WTC11 (cell line): ENCODE results near the gene YPEL4. TPM values are rescaled to one million over a fixed set of nuclear protein-coding genes. Genes with fewer than 3 reads are reported as not detected.

Experiments used
- ATAC-seq: fragments of 200-7000 bp; cut with Tn5 transposase; 2 replicates; pipeline ENCODE4 v1.10.0; 2021; ENCODE audit warnings: mild to moderate bottlenecking, moderate library complexity
- CTCF ChIA-PET: fragments of 300-600 bp; sonication (Branson Sonifier 250); formaldehyde crosslinking; loops from one replicate; lab custom pipeline; 2021; ENCODE audit warnings: antibody characterized with exemption; lab: Charles Lee
- POLR2A ChIA-PET: fragments of 350-600 bp; sonication (Branson Sonifier 250); formaldehyde crosslinking; loops from one replicate; lab custom pipeline; 2021; ENCODE audit warnings: antibody characterized with exemption; lab: Charles Lee
- DNase-seq: peaks from one replicate; pipeline ENCODE4 v3.0.0; 2021; ENCODE audit warnings: low spot score
- H3K27ac Mint-ChIP-seq: 2 replicates; pipeline ENCODE4 v1.8.0; 2021; ENCODE audit warnings: mixed read lengths
- H3K27me3 Mint-ChIP-seq: 2 replicates; pipeline ENCODE4 v1.8.0; 2021; ENCODE audit warnings: low read depth, mild to moderate bottlenecking, moderate library complexity, mixed read lengths
- H3K36me3 Mint-ChIP-seq: 2 replicates; pipeline ENCODE4 v1.8.0; 2021; ENCODE audit warnings: mixed read lengths
- H3K4me1 Mint-ChIP-seq: 2 replicates; pipeline ENCODE4 v1.8.0; 2022; ENCODE audit warnings: mixed read lengths
- H3K4me3 Mint-ChIP-seq: 2 replicates; pipeline ENCODE4 v1.8.0; 2021; ENCODE audit warnings: mild to moderate bottlenecking, moderate library complexity, mixed read lengths
- H3K9me3 Mint-ChIP-seq: 2 replicates; pipeline ENCODE4 v1.8.0; 2021; ENCODE audit warnings: mixed read lengths
- EMX1 ChIP-seq: fragments of 250-450 bp; sonication (Bioruptor Pico); IDR thresholded peaks from 2 replicates; pipeline ENCODE4 v1.8.0; 2021; ENCODE audit warnings: mild to moderate bottlenecking
- FOXK1 ChIP-seq: sonication (generic); formaldehyde crosslinking; IDR thresholded peaks from 2 replicates; pipeline ENCODE4 v1.8.0; 2022; ENCODE audit warnings: mild to moderate bottlenecking, moderate library complexity, missing genetic modification reagents
- GRHL2 ChIP-seq: fragments of 250-450 bp; sonication (Bioruptor Pico); IDR thresholded peaks from 2 replicates; pipeline ENCODE4 v1.8.0; 2022; ENCODE audit warnings: mild to moderate bottlenecking, moderate library complexity; ENCODE audit not compliant: insufficient replicate concordance, severe bottlenecking
- HMGA2 ChIP-seq: fragments of 250-450 bp; sonication (Bioruptor Pico); IDR thresholded peaks from 2 replicates; pipeline ENCODE4 v1.4.0; 2021; ENCODE audit warnings: mild to moderate bottlenecking, moderate library complexity
- NFYB ChIP-seq: sonication (generic); formaldehyde crosslinking; conservative IDR thresholded peaks from 2 replicates; pipeline ENCODE4 v1.8.0; 2022; ENCODE audit warnings: low read depth, missing genetic modification reagents
- NR3C1 ChIP-seq: sonication (generic); formaldehyde crosslinking; conservative IDR thresholded peaks from 2 replicates; pipeline ENCODE4 v1.8.1; 2023; ENCODE audit warnings: low read depth, mild to moderate bottlenecking, missing genetic modification reagents
- OVOL2 ChIP-seq: fragments of 250-450 bp; sonication (Bioruptor Pico); IDR thresholded peaks from 2 replicates; pipeline ENCODE4 v1.9.0; 2021; ENCODE audit warnings: mild to moderate bottlenecking, borderline replicate concordance
- PRRX2 ChIP-seq: fragments of 250-450 bp; sonication (Bioruptor Pico); IDR thresholded peaks from 2 replicates; pipeline ENCODE4 v1.8.0; 2021; ENCODE audit warnings: mild to moderate bottlenecking
- SOX15 ChIP-seq: fragments of 250-450 bp; sonication (Bioruptor Pico); IDR thresholded peaks from 2 replicates; pipeline ENCODE4 v1.9.0; 2021; ENCODE audit warnings: mild to moderate bottlenecking
- ZBTB21 ChIP-seq: sonication (generic); formaldehyde crosslinking; IDR thresholded peaks from 2 replicates; pipeline ENCODE4 v1.8.1; 2023; ENCODE audit warnings: mild to moderate bottlenecking, missing genetic modification reagents, borderline replicate concordance
- ZNF416 ChIP-seq: fragments of 250-450 bp; sonication (Bioruptor Pico); IDR thresholded peaks from 2 replicates; pipeline ENCODE4 v1.9.0; 2021; ENCODE audit warnings: mild to moderate bottlenecking, inconsistent platforms
- ZNF423 ChIP-seq: fragments of 250-450 bp; sonication (Bioruptor Pico); IDR thresholded peaks from 2 replicates; pipeline ENCODE4 v2.1.2; 2022; ENCODE audit warnings: mild to moderate bottlenecking, moderate library complexity
- total RNA-seq: library from RNA; stranded (reverse); gene quantifications from 3 replicates; pipeline ENCODE4 v1.2.3, GENCODE V29; 2021
- TF ChIP-seq, protein P1 (sequence below): sonication (generic); formaldehyde crosslinking; IDR thresholded peaks from 2 replicates; pipeline ENCODE4 v1.8.1; 2022; ENCODE audit warnings: mild to moderate bottlenecking, moderate library complexity, missing genetic modification reagents
- TF ChIP-seq, protein P2 (sequence below): fragments of 250-450 bp; sonication (Bioruptor Pico); IDR thresholded peaks from 2 replicates; pipeline ENCODE4 v1.9.0; 2021; ENCODE audit warnings: moderate library complexity, mild to moderate bottlenecking, inconsistent platforms, borderline replicate concordance
- TF ChIP-seq, protein P3 (sequence below): fragments of 250-450 bp; sonication (Bioruptor Pico); IDR thresholded peaks from 2 replicates; pipeline ENCODE4 v1.8.0; 2021; ENCODE audit warnings: mild to moderate bottlenecking
- TF ChIP-seq, protein P4 (sequence below): sonication (generic); formaldehyde crosslinking; IDR thresholded peaks from 2 replicates; pipeline ENCODE4 v1.8.1; 2022; ENCODE audit warnings: low read depth, mild to moderate bottlenecking, moderate library complexity, missing genetic modification reagents, borderline replicate concordance
- TF ChIP-seq, protein P5 (sequence below): sonication (generic); formaldehyde crosslinking; IDR thresholded peaks from 2 replicates; pipeline ENCODE4 v1.8.1; 2023; ENCODE audit warnings: mild to moderate bottlenecking, missing genetic modification reagents, moderate library complexity
- TF ChIP-seq, protein P6 (sequence below): sonication (generic); formaldehyde crosslinking; IDR thresholded peaks from 2 replicates; pipeline ENCODE4 v1.8.0; 2023; ENCODE audit warnings: mild to moderate bottlenecking, missing genetic modification reagents

Gene YPEL4
- total RNA-seq, 1 experiment from 2014 or later: 0.15 TPM

DNA sequence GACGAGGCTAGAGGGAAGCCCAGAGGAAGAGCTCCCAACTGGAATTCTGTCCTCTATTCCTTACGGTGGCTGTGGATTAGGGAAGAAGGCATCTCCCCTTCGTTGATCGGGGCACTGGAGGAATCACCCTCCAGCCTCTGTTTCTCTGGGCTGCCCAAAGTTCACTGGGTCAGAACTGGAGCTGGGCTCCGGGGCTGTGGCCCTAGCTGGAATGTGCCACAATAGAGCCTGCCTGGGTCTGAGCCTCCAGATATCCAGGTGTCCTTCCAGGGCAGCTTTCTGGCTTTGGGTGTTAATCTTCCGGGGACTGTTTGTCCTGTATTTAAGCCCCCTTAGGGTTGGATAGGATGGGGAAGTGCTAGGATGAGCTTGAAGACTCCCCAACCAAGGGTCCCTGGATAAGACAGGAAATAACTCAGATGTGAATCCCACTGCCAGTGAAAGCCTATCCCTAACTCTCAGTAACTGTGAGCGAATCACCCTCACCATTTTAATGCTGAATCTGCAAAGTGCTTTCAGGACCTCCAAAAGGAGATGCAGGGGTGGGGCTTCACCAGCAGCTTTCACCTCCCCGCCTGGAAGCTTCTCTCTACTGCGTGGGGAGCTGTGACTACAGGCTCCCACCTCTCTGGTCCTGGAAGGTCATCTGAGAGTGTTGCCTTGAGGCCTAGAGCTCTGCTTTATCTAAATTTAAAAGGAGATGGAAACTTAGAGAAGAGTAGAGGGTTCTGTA lies 9.5 kb downstream of the YPEL4 start:
- peaks cover 39% of the 10 kb centered on the region for H3K36me3 Mint-ChIP-seq

DNA sequence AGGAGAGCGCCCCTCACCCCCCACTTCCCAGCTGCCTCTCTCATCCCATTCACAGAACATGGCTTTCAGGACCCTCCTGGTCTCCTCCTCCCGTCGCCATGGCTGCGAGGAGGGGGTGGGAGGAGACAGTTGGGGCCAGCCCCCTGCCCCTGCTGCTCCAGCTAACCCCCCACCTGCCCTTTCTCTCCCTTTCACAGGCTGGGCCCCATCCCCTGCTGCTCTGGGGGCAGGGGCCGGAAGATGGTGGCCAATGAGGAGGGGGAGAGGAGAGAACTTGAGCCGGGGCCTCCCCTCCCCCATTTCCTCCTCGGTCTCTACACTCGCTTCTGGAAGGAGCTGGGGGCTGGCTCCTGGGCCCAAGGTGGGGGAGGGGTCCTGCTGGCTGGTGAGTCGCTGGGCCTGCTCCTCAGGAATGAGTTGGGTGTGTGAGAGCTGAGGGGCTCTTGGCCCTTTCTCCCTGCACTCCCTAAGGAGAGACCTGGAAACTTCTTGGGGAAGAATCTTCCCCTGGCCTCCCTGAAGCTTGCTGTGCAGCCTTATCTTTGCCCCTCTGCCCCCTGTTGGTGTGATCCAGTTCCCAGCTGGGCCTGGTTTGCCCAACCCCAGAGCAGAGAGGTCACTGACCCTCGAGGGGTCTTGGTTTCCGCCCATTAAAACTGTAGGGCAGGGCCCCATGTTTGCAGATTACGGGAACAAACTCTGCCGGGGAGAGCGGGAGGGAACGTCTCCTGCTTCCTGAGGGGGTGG lies 10.2 kb downstream of the YPEL4 start:
- Mint-ChIP-seq H3K27me3 (peaks cover 6% of the 10 kb centered on the region), H3K27ac (peak overlapping the region; percentile 99), H3K36me3 (peaks cover 39% of the 10 kb centered on the region), H3K4me3 (peak overlapping the region; percentile 96), H3K4me1 (peaks cover 61% of the 10 kb centered on the region), H3K9me3 (no peaks in the 10 kb centered on the region)
- POLR2A ChIA-PET: interaction anchor here (0.6 to 6.6 kb wide), 28 partner anchors 9 to 315 kb away, joined by 3 to 115 read pairs (median 4); partner anchors contain the start of genes CTNND1, MED19, SELENOH and SERPING1
- DNase-seq (peak; percentile 97), ATAC-seq (peak; percentile 79)
- CTCF ChIA-PET: interaction anchor here (0.7 to 7.6 kb wide), 24 partner anchors 8 to 884 kb away, joined by 3 to 363 read pairs (median 4); partner anchors contain the start of genes RTN4RL2, SERPING1, SLC43A1 and UBE2L6
- TF ChIP-seq, protein P1, sequence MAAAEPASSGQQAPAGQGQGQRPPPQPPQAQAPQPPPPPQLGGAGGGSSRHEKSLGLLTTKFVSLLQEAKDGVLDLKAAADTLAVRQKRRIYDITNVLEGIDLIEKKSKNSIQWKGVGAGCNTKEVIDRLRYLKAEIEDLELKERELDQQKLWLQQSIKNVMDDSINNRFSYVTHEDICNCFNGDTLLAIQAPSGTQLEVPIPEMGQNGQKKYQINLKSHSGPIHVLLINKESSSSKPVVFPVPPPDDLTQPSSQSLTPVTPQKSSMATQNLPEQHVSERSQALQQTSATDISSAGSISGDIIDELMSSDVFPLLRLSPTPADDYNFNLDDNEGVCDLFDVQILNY: peak; percentile 76; the same call in 1 of the 2 replicates
- TF ChIP-seq ZNF423 (peak; percentile 85), FOXK1 (CRISPR knock-in tag) (peak; percentile 67; the same call in 1 of the 2 replicates), EMX1 (CRISPR knock-in tag) (peak; percentile 28; the same call in 1 of the 2 replicates), ZBTB21 (CRISPR knock-in tag) (peak; percentile 42; the same call in 1 of the 2 replicates), NFYB (CRISPR knock-in tag) (peak; percentile 71), PRRX2 (CRISPR knock-in tag) (no peak; the same call in 1 of the 2 replicates), SOX15 (no peak), HMGA2 (CRISPR knock-in tag) (no peak; the same call in 1 of the 2 replicates), NR3C1 (no peak), ZNF416 (CRISPR knock-in tag) (no peak)
- TF ChIP-seq, protein P2, sequence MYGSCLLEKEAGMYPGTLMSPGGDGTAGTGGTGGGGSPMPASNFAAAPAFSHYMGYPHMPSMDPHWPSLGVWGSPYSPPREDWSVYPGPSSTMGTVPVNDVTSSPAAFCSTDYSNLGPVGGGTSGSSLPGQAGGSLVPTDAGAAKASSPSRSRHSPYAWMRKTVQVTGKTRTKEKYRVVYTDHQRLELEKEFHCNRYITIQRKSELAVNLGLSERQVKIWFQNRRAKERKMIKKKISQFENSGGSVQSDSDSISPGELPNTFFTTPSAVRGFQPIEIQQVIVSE: no peak
- TF ChIP-seq, protein P3, sequence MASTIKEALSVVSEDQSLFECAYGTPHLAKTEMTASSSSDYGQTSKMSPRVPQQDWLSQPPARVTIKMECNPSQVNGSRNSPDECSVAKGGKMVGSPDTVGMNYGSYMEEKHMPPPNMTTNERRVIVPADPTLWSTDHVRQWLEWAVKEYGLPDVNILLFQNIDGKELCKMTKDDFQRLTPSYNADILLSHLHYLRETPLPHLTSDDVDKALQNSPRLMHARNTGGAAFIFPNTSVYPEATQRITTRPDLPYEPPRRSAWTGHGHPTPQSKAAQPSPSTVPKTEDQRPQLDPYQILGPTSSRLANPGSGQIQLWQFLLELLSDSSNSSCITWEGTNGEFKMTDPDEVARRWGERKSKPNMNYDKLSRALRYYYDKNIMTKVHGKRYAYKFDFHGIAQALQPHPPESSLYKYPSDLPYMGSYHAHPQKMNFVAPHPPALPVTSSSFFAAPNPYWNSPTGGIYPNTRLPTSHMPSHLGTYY: no peak
- TF ChIP-seq, protein P4, sequence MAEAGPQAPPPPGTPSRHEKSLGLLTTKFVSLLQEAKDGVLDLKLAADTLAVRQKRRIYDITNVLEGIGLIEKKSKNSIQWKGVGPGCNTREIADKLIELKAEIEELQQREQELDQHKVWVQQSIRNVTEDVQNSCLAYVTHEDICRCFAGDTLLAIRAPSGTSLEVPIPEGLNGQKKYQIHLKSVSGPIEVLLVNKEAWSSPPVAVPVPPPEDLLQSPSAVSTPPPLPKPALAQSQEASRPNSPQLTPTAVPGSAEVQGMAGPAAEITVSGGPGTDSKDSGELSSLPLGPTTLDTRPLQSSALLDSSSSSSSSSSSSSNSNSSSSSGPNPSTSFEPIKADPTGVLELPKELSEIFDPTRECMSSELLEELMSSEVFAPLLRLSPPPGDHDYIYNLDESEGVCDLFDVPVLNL (CRISPR knock-in tag): no peak

More for the DNA sequence above, 9.5 kb downstream of the YPEL4 start:
- DNase-seq (no peak), ATAC-seq (no peak)
- H3K27me3 Mint-ChIP-seq: no peaks in the 10 kb centered on the region; the same call in 1 of the 2 replicates
- H3K9me3 Mint-ChIP-seq: no peaks in the 10 kb centered on the region
- POLR2A ChIA-PET: interaction anchor here (0.6 to 6.6 kb wide), 27 partner anchors 9 to 316 kb away, joined by 3 to 115 read pairs (median 4); partner anchors contain the start of genes CTNND1, MED19, SELENOH and SERPING1
- peak overlapping the region; percentile 97 for H3K27ac Mint-ChIP-seq
- H3K4me1 Mint-ChIP-seq: peaks cover 69% of the 10 kb centered on the region
- H3K4me3 Mint-ChIP-seq: peak overlapping the region; percentile 96
- TF ChIP-seq OVOL2 (CRISPR knock-in tag): no peak
- TF ChIP-seq GRHL2 (CRISPR knock-in tag): no peak
- TF ChIP-seq, protein P5, sequence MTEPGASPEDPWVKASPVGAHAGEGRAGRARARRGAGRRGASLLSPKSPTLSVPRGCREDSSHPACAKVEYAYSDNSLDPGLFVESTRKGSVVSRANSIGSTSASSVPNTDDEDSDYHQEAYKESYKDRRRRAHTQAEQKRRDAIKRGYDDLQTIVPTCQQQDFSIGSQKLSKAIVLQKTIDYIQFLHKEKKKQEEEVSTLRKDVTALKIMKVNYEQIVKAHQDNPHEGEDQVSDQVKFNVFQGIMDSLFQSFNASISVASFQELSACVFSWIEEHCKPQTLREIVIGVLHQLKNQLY (CRISPR knock-in tag): no peak
- TF ChIP-seq, protein P6, sequence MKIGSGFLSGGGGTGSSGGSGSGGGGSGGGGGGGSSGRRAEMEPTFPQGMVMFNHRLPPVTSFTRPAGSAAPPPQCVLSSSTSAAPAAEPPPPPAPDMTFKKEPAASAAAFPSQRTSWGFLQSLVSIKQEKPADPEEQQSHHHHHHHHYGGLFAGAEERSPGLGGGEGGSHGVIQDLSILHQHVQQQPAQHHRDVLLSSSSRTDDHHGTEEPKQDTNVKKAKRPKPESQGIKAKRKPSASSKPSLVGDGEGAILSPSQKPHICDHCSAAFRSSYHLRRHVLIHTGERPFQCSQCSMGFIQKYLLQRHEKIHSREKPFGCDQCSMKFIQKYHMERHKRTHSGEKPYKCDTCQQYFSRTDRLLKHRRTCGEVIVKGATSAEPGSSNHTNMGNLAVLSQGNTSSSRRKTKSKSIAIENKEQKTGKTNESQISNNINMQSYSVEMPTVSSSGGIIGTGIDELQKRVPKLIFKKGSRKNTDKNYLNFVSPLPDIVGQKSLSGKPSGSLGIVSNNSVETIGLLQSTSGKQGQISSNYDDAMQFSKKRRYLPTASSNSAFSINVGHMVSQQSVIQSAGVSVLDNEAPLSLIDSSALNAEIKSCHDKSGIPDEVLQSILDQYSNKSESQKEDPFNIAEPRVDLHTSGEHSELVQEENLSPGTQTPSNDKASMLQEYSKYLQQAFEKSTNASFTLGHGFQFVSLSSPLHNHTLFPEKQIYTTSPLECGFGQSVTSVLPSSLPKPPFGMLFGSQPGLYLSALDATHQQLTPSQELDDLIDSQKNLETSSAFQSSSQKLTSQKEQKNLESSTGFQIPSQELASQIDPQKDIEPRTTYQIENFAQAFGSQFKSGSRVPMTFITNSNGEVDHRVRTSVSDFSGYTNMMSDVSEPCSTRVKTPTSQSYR (CRISPR knock-in tag): no peak
- TF ChIP-seq, all 79 proteins: peak for 0
- CTCF ChIA-PET: interaction anchor here (0.7 to 7.6 kb wide), 37 partner anchors 8 to 884 kb away, joined by 3 to 363 read pairs (median 5); partner anchors contain the start of genes RTN4RL2, SERPING1, SLC43A1 and UBE2L6
